Activated CD8-positive, alpha-beta T cell treated with anti-CD3 and anti-CD28 coated beads, Interleukin-2, amount 10 ng/mL, durations not matched to agents 7 days and 5 days (primary cell): ENCODE data around the gene FOXI3. TPM values are rescaled to one million over a fixed set of nuclear protein-coding genes. Genes with fewer than 3 reads are reported as not detected.

Experiments
- ATAC-seq: fragments of 150-1000 bp; cut with Tn5 transposase; one replicate; pipeline ENCODE4 v1.10.0; 2021; ENCODE audit warnings: moderate library complexity
- CTCF ChIA-PET: fragments of 350-600 bp; sonication (Branson Sonifier 250); formaldehyde crosslinking; loops from one replicate; lab custom pipeline; 2021; ENCODE audit warnings: antibody characterized with exemption; lab: Charles Lee
- POLR2A ChIA-PET: fragments of 350-600 bp; sonication (Branson Sonifier 250); formaldehyde crosslinking; loops from one replicate; lab custom pipeline; 2021; ENCODE audit warnings: antibody characterized with exemption; lab: Charles Lee
- DNase-seq: peaks from one replicate; pipeline ENCODE4 v3.0.0-alpha.2; 2020
- H3K27ac Mint-ChIP-seq: one replicate; pipeline ENCODE4 v1.8.0; 2021; ENCODE audit warnings: mild to moderate bottlenecking, mixed read lengths
- H3K27me3 Mint-ChIP-seq: one replicate; pipeline ENCODE4 v1.8.0; 2021; ENCODE audit warnings: low read depth, mixed read lengths
- H3K36me3 Mint-ChIP-seq: one replicate; pipeline ENCODE4 v1.8.0; 2021; ENCODE audit warnings: low read depth, mixed read lengths
- H3K4me1 Mint-ChIP-seq: one replicate; pipeline ENCODE4 v1.8.0; 2021; ENCODE audit warnings: low read depth, mixed read lengths
- H3K4me3 Mint-ChIP-seq: one replicate; pipeline ENCODE4 v1.8.0; 2021; ENCODE audit warnings: mild to moderate bottlenecking, mixed read lengths
- H3K9me3 Mint-ChIP-seq: one replicate; pipeline ENCODE4 v1.8.0; 2022; ENCODE audit warnings: mixed read lengths; ENCODE audit not compliant: insufficient read depth
- total RNA-seq, 2 experiments: library from RNA; stranded (reverse); gene quantifications; one replicate each; pipeline ENCODE4 v1.2.3, GENCODE V29; 2021

The FOXI3 gene
- total RNA-seq = not detected

- POLR2A ChIA-PET = no interaction called here
- no peaks in the 10 kb centered on the region for H3K9me3 Mint-ChIP-seq
- ATAC-seq = peak; percentile 71
Measured at GRCh38 chr2:88452565-88452905, at the start of gene FOXI3. Gene FOXI3 (minus strand): TSS chr2:88452693. CDS start chr2:88452535, 158 bp downstream.

GRCh38 chr2:88500691-88501090 is 48.2 kb upstream of the FOXI3 start:
- Mint-ChIP-seq H3K9me3 (no peaks in the 10 kb centered on the region), H3K36me3 (no peaks in the 10 kb centered on the region), H3K4me3 (no peak overlapping the region), H3K27me3 (peaks cover 3% of the 10 kb centered on the region), H3K27ac (no peak overlapping the region), H3K4me1 (no peaks in the 10 kb centered on the region)
- ChIA-PET CTCF (no interaction called here), POLR2A (no interaction called here)
- DNase-seq (no peak), ATAC-seq (no peak)

More at GRCh38 chr2:88452565-88452905, at the start of gene FOXI3:
- H3K27me3 Mint-ChIP-seq = peaks cover 43% of the 10 kb centered on the region
- H3K4me3 Mint-ChIP-seq = peak within 1 kb of the TSS; percentile 58
- H3K27ac Mint-ChIP-seq = no peak within 1 kb of the TSS
- CTCF ChIA-PET = no interaction called here
- no peaks in the 10 kb centered on the region for H3K36me3 Mint-ChIP-seq
- DNase-seq = no peak
- H3K4me1 Mint-ChIP-seq = peaks cover 8% of the 10 kb centered on the region

- no peak overlapping the region for H3K27ac Mint-ChIP-seq
- no peaks in the 10 kb centered on the region for H3K4me1 Mint-ChIP-seq
- peaks cover 3% of the 10 kb centered on the region for H3K27me3 Mint-ChIP-seq
- ATAC-seq (no peak), DNase-seq (no peak)
- POLR2A ChIA-PET = no interaction called here
- CTCF ChIA-PET = no interaction called here
- no peak overlapping the region for H3K4me3 Mint-ChIP-seq
- H3K9me3 Mint-ChIP-seq = no peaks in the 10 kb centered on the region
- no peaks in the 10 kb centered on the region for H3K36me3 Mint-ChIP-seq
Measured at GRCh38 chr2:88499204-88499603, 46.7 kb upstream of the FOXI3 start.

- ATAC-seq (no peak), DNase-seq (no peak)
- Mint-ChIP-seq H3K4me3 (no peak overlapping the region), H3K4me1 (no peaks in the 10 kb centered on the region), H3K9me3 (no peaks in the 10 kb centered on the region), H3K27ac (no peak overlapping the region), H3K27me3 (peaks cover 2% of the 10 kb centered on the region), H3K36me3 (no peaks in the 10 kb centered on the region)
- CTCF ChIA-PET = no interaction called here
- POLR2A ChIA-PET = no interaction called here
Measured at GRCh38 chr2:88493481-88493880, 41.0 kb upstream of the FOXI3 start.

- DNase-seq (no peak), ATAC-seq (no peak)
- H3K27me3 Mint-ChIP-seq = peaks cover 2% of the 10 kb centered on the region
- no peaks in the 10 kb centered on the region for H3K4me1 Mint-ChIP-seq
- H3K4me3 Mint-ChIP-seq = no peak overlapping the region
- H3K27ac Mint-ChIP-seq = no peak overlapping the region
- H3K9me3 Mint-ChIP-seq = no peaks in the 10 kb centered on the region
- H3K36me3 Mint-ChIP-seq = no peaks in the 10 kb centered on the region
- ChIA-PET POLR2A (no interaction called here), CTCF (no interaction called here)
Measured at GRCh38 chr2:88492002-88492401, 39.5 kb upstream of the FOXI3 start.

GRCh38 chr2:88489181-88489580 is 36.7 kb upstream of the FOXI3 start:
- ChIA-PET CTCF (no interaction called here), POLR2A (no interaction called here)
- Mint-ChIP-seq H3K27me3 (peaks cover 2% of the 10 kb centered on the region), H3K36me3 (no peaks in the 10 kb centered on the region), H3K4me1 (no peaks in the 10 kb centered on the region), H3K27ac (no peak overlapping the region), H3K4me3 (no peak overlapping the region), H3K9me3 (no peaks in the 10 kb centered on the region)
- ATAC-seq (no peak), DNase-seq (no peak)

- Mint-ChIP-seq H3K27me3 (no peaks in the 10 kb centered on the region), H3K36me3 (no peaks in the 10 kb centered on the region), H3K27ac (no peak overlapping the region), H3K9me3 (no peaks in the 10 kb centered on the region), H3K4me3 (no peak overlapping the region), H3K4me1 (no peaks in the 10 kb centered on the region)
- ChIA-PET CTCF (no interaction called here), POLR2A (no interaction called here)
- DNase-seq (no peak), ATAC-seq (no peak)
Measured at GRCh38 chr2:88483200-88483599, 30.7 kb upstream of the FOXI3 start.

GRCh38 chr2:88481691-88482336 is 29.3 kb upstream of the FOXI3 start:
- H3K4me3 Mint-ChIP-seq = no peak overlapping the region
- H3K36me3 Mint-ChIP-seq = no peaks in the 10 kb centered on the region
- H3K4me1 Mint-ChIP-seq = no peaks in the 10 kb centered on the region
- CTCF ChIA-PET = no interaction called here
- H3K9me3 Mint-ChIP-seq = no peaks in the 10 kb centered on the region
- H3K27ac Mint-ChIP-seq = no peak overlapping the region
- DNase-seq (no peak), ATAC-seq (no peak)
- POLR2A ChIA-PET = no interaction called here
- no peaks in the 10 kb centered on the region for H3K27me3 Mint-ChIP-seq

GRCh38 chr2:88472811-88473210 is 20.3 kb upstream of the FOXI3 start:
- Mint-ChIP-seq H3K4me3 (no peak overlapping the region), H3K27ac (no peak overlapping the region), H3K36me3 (no peaks in the 10 kb centered on the region), H3K4me1 (no peaks in the 10 kb centered on the region), H3K9me3 (no peaks in the 10 kb centered on the region), H3K27me3 (peaks cover 13% of the 10 kb centered on the region)
- ChIA-PET CTCF (no interaction called here), POLR2A (no interaction called here)
- ATAC-seq (no peak), DNase-seq (no peak)

- Mint-ChIP-seq H3K4me3 (no peak overlapping the region), H3K27me3 (peaks cover 13% of the 10 kb centered on the region), H3K9me3 (no peaks in the 10 kb centered on the region), H3K27ac (no peak overlapping the region), H3K4me1 (no peaks in the 10 kb centered on the region), H3K36me3 (no peaks in the 10 kb centered on the region)
- CTCF ChIA-PET = no interaction called here
- POLR2A ChIA-PET = no interaction called here
- no peak for DNase-seq
- ATAC-seq = no peak
Measured at GRCh38 chr2:88471083-88471942, 18.8 kb upstream of the FOXI3 start.

- Mint-ChIP-seq H3K27me3 (peaks cover 6% of the 10 kb centered on the region), H3K4me3 (no peak overlapping the region), H3K9me3 (no peaks in the 10 kb centered on the region), H3K36me3 (no peaks in the 10 kb centered on the region), H3K4me1 (no peaks in the 10 kb centered on the region), H3K27ac (no peak overlapping the region)
- DNase-seq (no peak), ATAC-seq (peak; percentile 30)
- ChIA-PET CTCF (no interaction called here), POLR2A (no interaction called here)
Measured at GRCh38 chr2:88469202-88470114, 17.0 kb upstream of the FOXI3 start.

GRCh38 chr2:88464153-88464552 is 11.7 kb upstream of the FOXI3 start:
- ATAC-seq = no peak
- Mint-ChIP-seq H3K4me1 (no peaks in the 10 kb centered on the region), H3K27me3 (peaks cover under 1% of the 10 kb centered on the region), H3K36me3 (no peaks in the 10 kb centered on the region), H3K4me3 (no peak overlapping the region), H3K9me3 (no peaks in the 10 kb centered on the region), H3K27ac (no peak overlapping the region)
- POLR2A ChIA-PET = no interaction called here
- DNase-seq = no peak
- CTCF ChIA-PET = interaction anchor here (0.6 kb wide), 1 partner anchor 96 kb away, joined by 3 read pairs; no protein-coding TSS in a partner anchor
